ENCODE measurements around the gene KRTAP5-1.
A peak's percentile ranks its signal among the peaks of the same experiment; 100 is the strongest.
"Not testable (repeated sequence)": the region's sequence is repeated elsewhere in the genome, so short reads cannot be mapped to it uniquely, and the experiment has no call there.

Gene KRTAP5-1, protein sequence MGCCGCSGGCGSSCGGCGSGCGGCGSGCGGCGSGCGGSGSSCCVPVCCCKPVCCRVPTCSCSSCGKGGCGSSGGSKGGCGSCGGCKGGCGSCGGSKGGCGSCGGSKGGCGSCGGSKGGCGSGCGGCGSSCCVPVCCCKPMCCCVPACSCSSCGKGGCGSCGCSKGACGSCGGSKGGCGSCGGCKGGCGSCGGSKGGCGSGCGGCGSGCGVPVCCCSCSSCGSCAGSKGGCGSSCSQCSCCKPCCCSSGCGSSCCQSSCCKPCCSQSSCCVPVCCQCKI

DNA sequence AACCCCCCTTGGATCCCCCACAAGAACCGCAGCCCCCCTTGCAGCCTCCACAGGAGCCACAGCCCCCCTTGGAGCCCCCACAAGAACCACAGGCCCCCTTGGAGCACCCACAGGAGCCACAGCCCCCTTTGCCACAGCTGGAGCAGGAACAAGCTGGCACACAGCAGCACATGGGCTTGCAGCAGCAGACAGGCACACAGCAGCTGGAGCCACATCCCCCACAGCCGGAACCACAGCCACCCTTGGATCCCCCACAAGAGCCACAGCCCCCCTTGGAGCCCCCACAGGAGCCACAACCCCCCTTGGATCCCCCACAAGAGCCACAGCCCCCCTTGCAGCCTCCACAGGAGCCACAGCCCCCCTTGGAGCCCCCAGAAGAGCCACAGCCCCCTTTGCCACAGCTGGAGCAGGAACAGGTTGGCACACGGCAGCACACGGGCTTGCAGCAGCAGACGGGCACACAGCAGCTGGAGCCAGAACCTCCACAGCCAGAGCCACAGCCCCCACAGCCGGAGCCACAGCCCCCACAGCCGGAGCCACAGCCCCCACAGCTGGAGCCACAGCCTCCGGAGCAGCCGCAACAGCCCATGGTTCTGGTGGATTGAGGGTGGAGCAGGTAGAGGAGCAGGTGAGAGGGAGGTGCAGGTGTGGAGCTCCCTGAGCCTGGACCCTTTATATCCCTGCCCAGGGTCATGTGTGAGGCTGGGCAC lies at the start of gene KRTAP5-1:
KRTAP5-1 (minus strand) TSS at position 623 of the 710 bp plus-strand sequence; CDS start at position 589, 34 bp downstream.
- not testable (repeated sequence) for DNase-seq

- no peak for DNase-seq
Observed at GRCh38 chr11:1633864-1634263, 48.8 kb upstream of the KRTAP5-1 start.

DNA sequence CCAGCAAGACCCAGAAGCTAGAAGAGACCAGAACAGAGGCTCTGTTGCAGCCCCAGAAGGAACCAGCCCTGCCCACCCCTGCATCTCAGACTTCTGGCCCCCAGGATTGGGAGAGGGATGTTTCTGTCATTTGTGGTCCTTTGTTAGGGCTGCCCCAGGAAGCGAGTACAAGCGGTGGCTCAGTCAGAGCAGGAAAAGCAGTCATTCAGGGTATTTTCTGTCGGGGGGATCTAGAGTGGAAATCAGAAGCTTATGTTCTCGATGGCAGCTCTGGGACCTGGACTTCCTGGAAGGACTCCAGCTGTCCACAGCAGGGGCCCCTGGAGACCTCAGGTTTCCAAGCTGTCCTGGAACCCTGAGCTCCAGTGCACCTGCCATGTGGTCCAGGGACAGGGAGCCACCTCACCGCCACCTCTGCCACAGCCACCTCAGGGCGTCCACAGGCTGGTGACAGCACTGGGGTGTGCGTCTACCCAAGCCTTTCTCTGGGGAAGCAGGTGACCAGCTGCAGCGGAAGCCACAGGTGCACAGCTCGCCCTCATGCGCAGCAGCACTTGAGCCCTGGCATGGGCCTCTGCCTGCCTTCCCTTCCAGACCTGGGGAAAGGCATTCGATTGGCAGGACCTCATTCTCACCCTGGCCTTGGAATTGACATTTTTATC lies 47.1 kb upstream of the KRTAP5-1 start:
- no peak for DNase-seq

DNA sequence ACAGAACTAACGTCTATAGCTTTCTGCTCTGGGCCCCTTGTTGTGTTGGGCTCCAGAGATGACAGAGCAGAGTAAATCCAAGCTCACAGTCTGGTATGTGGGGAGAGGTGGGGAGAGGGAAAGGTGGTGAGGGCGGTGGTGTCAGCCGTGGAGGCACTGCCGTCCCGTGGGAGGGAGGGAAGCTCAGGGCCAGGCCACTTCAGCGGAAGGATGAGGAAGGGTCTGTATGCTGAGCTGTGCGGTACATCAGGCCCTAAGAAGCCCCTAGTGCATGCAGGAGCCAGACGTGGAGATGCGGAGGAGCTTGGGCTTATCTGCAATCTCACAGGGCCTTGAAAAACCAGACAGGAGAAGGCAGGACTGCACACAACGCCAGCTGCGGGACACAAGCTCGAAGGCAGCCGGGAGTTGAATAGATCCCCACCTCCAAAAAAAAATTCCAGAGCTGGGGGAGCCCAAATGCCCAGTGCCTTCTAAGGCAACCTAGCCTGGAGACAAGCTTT lies 46.0 kb upstream of the KRTAP5-1 start:
- no peak for DNase-seq

- DNase-seq = no peak
Observed at GRCh38 chr11:1630271-1630670, 45.2 kb upstream of the KRTAP5-1 start.

GRCh38 chr11:1629326-1630185 lies 44.5 kb upstream of the KRTAP5-1 start, which contains the start of gene KRTAP5-5:
Gene KRTAP5-5 (plus strand): TSS chr11:1629775. CDS start chr11:1629841, 66 bp downstream.
- DNase-seq = no peak

- DNase-seq = peak; percentile 95
Observed at GRCh38 chr11:1628506-1629325, 43.6 kb upstream of the KRTAP5-1 start.

DNA sequence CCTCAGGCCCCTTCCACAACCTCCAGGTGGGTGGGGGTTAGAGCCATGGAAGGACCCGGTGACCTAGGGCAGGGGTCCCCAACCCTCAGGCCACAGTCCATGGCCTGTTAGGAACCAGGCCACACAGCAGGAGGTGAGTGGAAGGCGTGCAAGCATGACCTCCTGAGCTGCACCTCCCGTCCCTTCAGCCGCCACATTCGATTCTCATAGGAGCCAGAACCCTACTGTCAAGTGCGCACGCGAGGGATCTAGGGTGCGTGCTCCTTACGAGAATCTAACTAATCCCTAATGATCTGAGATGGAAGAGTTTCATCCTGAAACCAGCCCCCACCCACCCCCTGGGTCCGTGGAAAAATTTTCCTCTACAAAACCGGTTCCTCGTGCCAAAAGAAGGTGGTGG lies 40.5 kb upstream of the KRTAP5-1 start:
- DNase-seq = no peak

DNA sequence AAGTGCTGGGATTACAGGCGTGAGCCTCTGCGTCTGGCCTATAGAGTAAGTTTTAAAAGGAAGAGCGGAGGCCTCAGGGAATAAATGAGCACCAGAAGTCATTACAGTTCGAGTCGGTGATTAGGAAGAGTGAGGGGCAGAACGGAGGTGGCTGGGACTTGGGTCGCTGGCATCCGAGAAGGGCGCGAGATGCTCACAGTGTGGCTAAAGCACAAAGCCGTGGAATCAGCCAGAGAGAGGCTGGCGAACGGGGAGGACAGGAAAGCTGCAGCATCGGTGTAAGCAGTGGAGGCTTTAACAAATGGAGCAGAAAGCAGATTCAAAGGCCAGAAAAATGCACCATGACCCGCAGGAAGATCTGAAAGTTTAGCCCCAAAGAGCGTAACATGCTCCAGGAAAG lies 39.5 kb upstream of the KRTAP5-1 start:
- DNase-seq = no peak

DNA sequence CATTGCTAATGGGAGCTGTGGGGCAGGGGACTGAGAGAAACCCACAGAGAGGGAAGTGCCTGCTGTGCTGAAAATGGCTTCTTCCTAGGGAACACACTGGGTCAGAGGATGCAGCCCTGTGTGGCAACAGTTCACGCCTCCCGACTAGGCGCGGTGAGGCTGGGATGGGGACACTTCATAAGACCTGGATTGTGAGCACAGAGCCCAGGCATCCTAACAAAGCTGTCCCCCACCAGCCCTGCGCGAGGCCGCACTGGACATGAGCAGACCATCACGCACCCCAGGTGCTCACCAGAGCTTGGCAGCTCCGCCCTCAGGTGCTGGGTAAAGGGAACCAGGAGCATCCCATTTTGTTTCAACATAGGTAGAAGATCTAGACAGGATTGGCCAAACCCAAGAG lies 38.6 kb upstream of the KRTAP5-1 start:
- DNase-seq = no peak

- no peak for DNase-seq
Observed at GRCh38 chr11:1622086-1622485, 37.0 kb upstream of the KRTAP5-1 start, which contains the start of gene KRTAP5-4. Gene KRTAP5-4 (minus strand): TSS chr11:1622138. CDS start chr11:1622093, 45 bp downstream.

DNA sequence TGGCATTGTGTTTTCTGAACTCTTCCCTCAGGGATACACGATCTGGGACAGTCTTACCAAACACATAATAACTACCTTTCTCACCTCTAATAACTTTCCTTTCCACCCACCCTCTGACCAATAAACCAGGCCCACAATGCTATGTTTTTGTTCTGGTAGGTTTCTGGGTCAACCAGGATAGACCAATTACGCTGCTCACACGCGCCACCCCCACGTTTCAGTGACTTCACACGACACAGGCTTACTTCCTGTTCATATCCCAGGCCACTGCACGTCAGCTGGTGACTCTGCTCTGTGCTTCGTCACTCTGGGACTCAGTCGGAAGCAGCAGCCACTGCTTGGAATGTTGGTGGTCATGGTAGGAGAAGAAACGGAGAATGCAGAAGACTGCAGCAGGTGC lies 34.4 kb upstream of the KRTAP5-1 start:
- no peak for DNase-seq

DNA sequence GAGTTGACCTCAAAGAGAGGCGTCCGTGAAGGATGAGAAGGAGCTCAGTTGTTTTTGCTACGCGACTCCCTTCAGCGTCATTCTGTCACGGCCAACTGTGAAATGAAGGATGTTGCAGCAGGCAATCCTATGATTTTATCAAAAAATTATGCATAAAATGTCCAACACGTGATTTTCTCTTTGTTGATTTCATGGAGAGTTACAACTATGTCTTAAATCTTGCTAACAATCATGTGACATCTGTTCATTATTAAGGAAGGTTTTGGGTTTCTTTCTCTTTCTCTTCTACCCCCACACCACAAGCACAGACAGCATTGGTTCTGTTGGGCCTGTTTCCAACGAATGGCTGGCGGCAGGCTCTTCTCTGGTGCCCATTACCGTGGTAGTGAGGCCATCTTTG lies 33.1 kb upstream of the KRTAP5-1 start:
- no peak for DNase-seq

GRCh38 chr11:1608363-1608762 lies 23.3 kb upstream of the KRTAP5-1 start, which contains the start of gene KRTAP5-3:
Gene KRTAP5-3 (minus strand): TSS chr11:1608463. CDS start chr11:1608385, 78 bp downstream.
- no peak for DNase-seq

DNA sequence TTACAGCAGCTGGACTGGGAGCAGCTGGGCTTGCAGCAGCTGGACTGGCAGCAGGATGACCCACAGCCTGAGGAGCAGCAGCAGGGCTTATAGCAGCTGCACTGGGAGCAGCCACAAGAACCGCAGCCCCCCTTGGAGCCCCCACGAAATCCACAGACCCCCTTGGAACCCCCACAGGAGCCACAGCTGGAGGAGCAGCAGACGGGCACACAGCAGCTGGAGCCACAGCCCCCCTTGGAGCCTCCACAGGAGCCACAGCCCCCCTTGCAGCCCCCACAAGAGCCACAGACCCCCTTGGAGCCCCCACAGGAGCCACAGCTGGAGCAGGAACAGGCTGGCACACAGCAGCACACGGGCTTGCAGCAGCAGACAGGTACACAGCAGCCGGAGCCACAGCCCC lies 22.8 kb upstream of the KRTAP5-1 start:
- not testable (repeated sequence) for DNase-seq

DNA sequence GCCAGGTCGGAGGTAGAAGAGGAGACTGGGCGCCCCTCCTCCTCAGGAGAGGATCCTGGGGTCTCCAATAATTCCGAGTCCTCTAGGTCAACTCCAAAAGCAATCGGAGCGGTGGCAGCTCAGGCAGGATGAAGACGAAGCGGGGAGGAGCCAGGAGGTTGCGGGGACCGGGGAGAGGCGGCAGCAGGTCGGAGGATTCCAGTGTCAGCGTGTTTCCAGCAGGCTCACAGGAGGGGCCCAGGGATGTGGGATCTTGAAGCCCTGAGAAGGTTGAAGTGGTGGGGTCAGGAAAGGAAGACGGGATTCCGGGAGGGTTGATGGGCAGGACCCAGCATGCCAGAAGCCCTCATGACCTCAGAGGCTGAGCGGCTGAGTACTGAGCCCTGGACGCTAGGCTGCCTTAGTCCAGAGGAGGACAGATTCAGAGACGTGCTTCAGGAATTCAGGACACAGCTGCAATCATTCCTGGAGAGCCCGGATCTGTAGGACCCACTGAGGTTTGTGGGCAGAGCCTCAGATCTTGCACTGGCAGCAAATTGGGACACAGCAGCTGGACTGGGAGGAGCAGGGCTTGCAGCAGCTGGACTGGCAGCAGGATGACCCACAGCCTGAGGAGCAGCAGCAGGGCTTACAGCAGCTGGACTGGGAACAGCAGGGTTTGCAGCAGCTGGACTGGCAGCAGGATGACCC lies 22.2 kb upstream of the KRTAP5-1 start:
- not testable (repeated sequence) for DNase-seq

GRCh38 chr11:1605923-1606322 lies 20.8 kb upstream of the KRTAP5-1 start:
- DNase-seq = not testable (repeated sequence)

DNA sequence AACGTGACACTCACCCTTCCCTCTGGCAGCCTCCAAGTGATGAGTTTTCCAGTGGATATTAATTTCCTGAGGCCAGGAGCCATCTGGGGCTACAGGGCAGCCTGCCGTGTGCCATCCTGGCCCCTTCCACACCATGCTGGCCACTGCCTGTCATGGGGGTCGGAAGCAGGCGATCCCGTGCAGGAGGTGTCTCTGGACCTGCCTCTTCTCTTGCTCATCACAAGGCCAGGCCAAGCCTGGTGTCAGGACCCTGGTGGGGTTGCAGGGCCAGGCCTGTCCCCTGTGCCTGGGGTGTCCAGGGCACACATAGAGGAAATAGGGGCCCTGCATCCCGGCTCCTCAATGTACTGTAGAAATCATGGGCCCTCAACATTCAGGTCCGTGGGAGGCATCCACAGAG lies 19.6 kb upstream of the KRTAP5-1 start:
- DNase-seq = no peak

- DNase-seq = no peak
Observed at GRCh38 chr11:1604181-1604580, 19.1 kb upstream of the KRTAP5-1 start.

DNA sequence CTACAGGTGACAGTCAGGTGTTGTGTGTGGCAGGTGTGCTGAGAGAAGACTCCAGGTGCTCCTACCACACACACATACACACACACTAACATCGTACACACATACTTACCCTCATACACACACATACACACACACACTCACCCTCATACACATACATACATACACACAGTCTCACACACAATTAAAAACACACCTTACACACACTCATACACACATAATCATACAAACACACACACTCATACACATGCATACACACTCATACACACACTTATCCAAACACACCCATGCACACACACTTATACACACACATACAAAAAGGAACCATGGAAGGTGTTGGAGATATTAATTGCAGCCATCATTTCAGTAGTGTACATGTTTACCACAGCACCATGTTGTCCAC lies 18.5 kb upstream of the KRTAP5-1 start:
- no peak for DNase-seq

- DNase-seq = not testable (repeated sequence)
Observed at GRCh38 chr11:1601663-1602062, 16.6 kb upstream of the KRTAP5-1 start.
